HG02588 (cell line): ENCODE measurements around the gene C2orf49.
A peak's percentile ranks its signal among the peaks of the same experiment; 100 is the strongest.

ENCODE experiments used
- ATAC-seq: cut with Tn5 transposase; IDR thresholded peaks from one replicate; pipeline ENCODE4 v1.9.1; 2021; ENCODE audit warnings: mild to moderate bottlenecking, moderate library complexity; ENCODE audit not compliant: unreplicated experiment

C2orf49 gene

GRCh38 chr2:105358593-105358992 is 21.3 kb downstream of the C2orf49 start:
- ATAC-seq, result no peak

GRCh38 chr2:105361102-105361889 is 24.0 kb downstream of the C2orf49 start:
- no peak for ATAC-seq

- no peak for ATAC-seq
These were observed 25.7 kb downstream of the C2orf49 start for GRCh38 chr2:105362862-105363591.

- no peak for ATAC-seq
These were observed 27.2 kb downstream of the C2orf49 start for GRCh38 chr2:105364436-105365139.

- no peak for ATAC-seq
These were observed 27.9 kb downstream of the C2orf49 start for GRCh38 chr2:105365206-105365605.

- ATAC-seq, result no peak
These were observed 31.5 kb downstream of the C2orf49 start for GRCh38 chr2:105368759-105369408.

- peak; percentile 90 for ATAC-seq
These were observed 32.7 kb downstream of the C2orf49 start for GRCh38 chr2:105369777-105370690.

GRCh38 chr2:105371156-105371555 is 33.8 kb downstream of the C2orf49 start:
- ATAC-seq, result no peak

GRCh38 chr2:105371810-105372209 is 34.5 kb downstream of the C2orf49 start:
- ATAC-seq, result no peak

- ATAC-seq, result peak; percentile 7
These were observed 36.0 kb downstream of the C2orf49 start for GRCh38 chr2:105373344-105373781.

GRCh38 chr2:105373895-105374401 is 36.6 kb downstream of the C2orf49 start:
- ATAC-seq, result peak; percentile 72

GRCh38 chr2:105375001-105375561 is 37.7 kb downstream of the C2orf49 start:
- ATAC-seq, result no peak

GRCh38 chr2:105376010-105376409 is 38.7 kb downstream of the C2orf49 start:
- ATAC-seq, result no peak

GRCh38 chr2:105376789-105377240 is 39.5 kb downstream of the C2orf49 start:
- ATAC-seq, result no peak

- no peak for ATAC-seq
These were observed 40.5 kb downstream of the C2orf49 start for GRCh38 chr2:105377871-105378270.

- ATAC-seq, result no peak
These were observed 41.0 kb downstream of the C2orf49 start for GRCh38 chr2:105378276-105378840.

- no peak for ATAC-seq
These were observed 41.6 kb downstream of the C2orf49 start for GRCh38 chr2:105378921-105379383.

- ATAC-seq, result no peak
These were observed 42.4 kb downstream of the C2orf49 start for GRCh38 chr2:105379741-105380186.
